Mammary epithelial cell (primary cell): ENCODE results near the gene ENTHD1.

ENCODE experiments used
- EZH2 ChIP-seq: IDR thresholded peaks from 2 replicates; pipeline ENCODE4 v1.6.1; 2012; ENCODE audit warnings: low read length, inconsistent platforms, borderline replicate concordance
- TF ChIP-seq, protein P1 (sequence below), 2 donors: IDR thresholded peaks in 1 of 2; conservative IDR thresholded peaks in 1 of 2; 2 replicates each; pipeline ENCODE4 v1.5.1; 2011 to 2012; ENCODE audit warnings: inconsistent platforms in 2 of 2, low read length in 2 of 2, mild to moderate bottlenecking in 2 of 2, control low read depth in 1 of 2, low read depth in 1 of 2; ENCODE audit not compliant: insufficient read depth in 1 of 2; ENCODE audit errors: extremely low read depth in 1 of 2

DNA sequence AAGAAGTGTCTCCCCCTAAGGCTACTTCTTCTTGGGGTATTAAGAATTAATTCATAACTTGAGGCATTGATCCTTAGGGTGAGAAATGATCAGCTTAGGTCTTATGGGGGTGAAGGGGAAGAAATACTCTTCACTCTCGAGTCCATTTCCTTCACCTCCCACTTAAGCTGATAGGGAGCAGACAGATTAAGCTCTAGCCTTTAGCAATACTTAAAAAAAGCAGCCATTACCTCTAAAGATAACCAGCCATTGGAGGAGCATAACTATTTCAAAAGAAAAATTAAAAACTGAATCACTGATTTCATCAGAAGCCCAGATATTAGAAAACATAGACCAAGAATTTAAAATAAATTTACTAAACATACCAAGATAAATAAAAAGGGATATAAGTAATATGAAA, 60.5 kb downstream of the ENTHD1 start:
- TF ChIP-seq, protein P1, sequence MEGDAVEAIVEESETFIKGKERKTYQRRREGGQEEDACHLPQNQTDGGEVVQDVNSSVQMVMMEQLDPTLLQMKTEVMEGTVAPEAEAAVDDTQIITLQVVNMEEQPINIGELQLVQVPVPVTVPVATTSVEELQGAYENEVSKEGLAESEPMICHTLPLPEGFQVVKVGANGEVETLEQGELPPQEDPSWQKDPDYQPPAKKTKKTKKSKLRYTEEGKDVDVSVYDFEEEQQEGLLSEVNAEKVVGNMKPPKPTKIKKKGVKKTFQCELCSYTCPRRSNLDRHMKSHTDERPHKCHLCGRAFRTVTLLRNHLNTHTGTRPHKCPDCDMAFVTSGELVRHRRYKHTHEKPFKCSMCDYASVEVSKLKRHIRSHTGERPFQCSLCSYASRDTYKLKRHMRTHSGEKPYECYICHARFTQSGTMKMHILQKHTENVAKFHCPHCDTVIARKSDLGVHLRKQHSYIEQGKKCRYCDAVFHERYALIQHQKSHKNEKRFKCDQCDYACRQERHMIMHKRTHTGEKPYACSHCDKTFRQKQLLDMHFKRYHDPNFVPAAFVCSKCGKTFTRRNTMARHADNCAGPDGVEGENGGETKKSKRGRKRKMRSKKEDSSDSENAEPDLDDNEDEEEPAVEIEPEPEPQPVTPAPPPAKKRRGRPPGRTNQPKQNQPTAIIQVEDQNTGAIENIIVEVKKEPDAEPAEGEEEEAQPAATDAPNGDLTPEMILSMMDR (conservative IDR thresholded peaks at IDR 0.05 in 1 of 2, IDR thresholded peaks at IDR 0.05 in 1 of 2; ENCODE audit: extremely low read depth in 1 of 2, insufficient read depth in 1 of 2, low read depth in 1 of 2, low read length in 2 of 2): no peak
- TF ChIP-seq EZH2: no peak
